Measurements from ENCODE around the gene CCDC170.
"Not testable (repeated sequence)": the region's sequence is repeated elsewhere in the genome, so short reads cannot be mapped to it uniquely, and the experiment has no call there.

CCDC170 gene

GRCh38 chr6:151494936-151495320 is 1.1 kb downstream of the CCDC170 start:
- DNase-seq = no peak

- no peak for DNase-seq
Observed at GRCh38 chr6:151495380-151495779, 1.6 kb downstream of the CCDC170 start.

GRCh38 chr6:151497905-151498304 is 4.1 kb downstream of the CCDC170 start:
- DNase-seq = no peak

GRCh38 chr6:151498327-151498726 is 4.5 kb downstream of the CCDC170 start:
- DNase-seq = no peak

- no peak for DNase-seq
Observed at GRCh38 chr6:151499551-151499950, 5.7 kb downstream of the CCDC170 start.

- DNase-seq = no peak
Observed at GRCh38 chr6:151501511-151502136, 7.8 kb downstream of the CCDC170 start.

GRCh38 chr6:151502499-151502898 is 8.7 kb downstream of the CCDC170 start:
- no peak for DNase-seq

- no peak for DNase-seq
Observed at GRCh38 chr6:151506761-151507160, 12.9 kb downstream of the CCDC170 start.

- no peak for DNase-seq
Observed at GRCh38 chr6:151509048-151509447, 15.2 kb downstream of the CCDC170 start.

GRCh38 chr6:151512481-151512880 is 18.7 kb downstream of the CCDC170 start:
- DNase-seq = no peak

- no peak for DNase-seq
Observed at GRCh38 chr6:151514000-151514730, 20.3 kb downstream of the CCDC170 start.

- not testable (repeated sequence) for DNase-seq
Observed at GRCh38 chr6:151518992-151519391, 25.2 kb downstream of the CCDC170 start.

GRCh38 chr6:151523034-151523433 is 29.2 kb downstream of the CCDC170 start:
- no peak for DNase-seq

- DNase-seq = no peak
Observed at GRCh38 chr6:151524059-151524458, 30.2 kb downstream of the CCDC170 start.

- DNase-seq = no peak
Observed at GRCh38 chr6:151534576-151534975, 40.8 kb downstream of the CCDC170 start.

GRCh38 chr6:151535476-151536187 is 41.8 kb downstream of the CCDC170 start:
- no peak for DNase-seq

- DNase-seq = no peak
Observed at GRCh38 chr6:151536188-151536479, 42.3 kb downstream of the CCDC170 start.

GRCh38 chr6:151537556-151537955 is 43.7 kb downstream of the CCDC170 start:
- DNase-seq = no peak

- DNase-seq = no peak
Observed at GRCh38 chr6:151539506-151540268, 45.9 kb downstream of the CCDC170 start.

GRCh38 chr6:151544453-151544852 is 50.6 kb downstream of the CCDC170 start:
- DNase-seq = no peak

- not testable (repeated sequence) for DNase-seq
Observed at GRCh38 chr6:151544884-151545283, 51.1 kb downstream of the CCDC170 start.

- no peak for DNase-seq
Observed at GRCh38 chr6:151546941-151547659, 53.3 kb downstream of the CCDC170 start.

GRCh38 chr6:151548201-151548600 is 54.4 kb downstream of the CCDC170 start:
- DNase-seq = no peak

Data from central memory CD4-positive, alpha-beta T cell (primary cell).